Gastrocnemius medialis (tissue), 4 donors: ENCODE measurements around the gene IRF2BP2. TPM values are rescaled to one million over a fixed set of nuclear protein-coding genes. Genes with fewer than 3 reads are reported as not detected.
"Not testable (repeated sequence)": the region's sequence is repeated elsewhere in the genome, so short reads cannot be mapped to it uniquely, and the experiment has no call there.

ENCODE experiments used
- ATAC-seq, 2 donors: fragments of 150-250 bp; one replicate each; pipeline ENCODE4 v1.9.1; 2016
- DNase-seq, 2 donors: peaks; one replicate each; pipeline ENCODE4 v3.0.0-alpha.2; 2019
- H3K27ac ChIP-seq, 4 donors: fragments of 200-600 bp; sonication (generic); 1 replicate in 1 of 4; 2 replicates in 3 of 4; pipeline ENCODE4 v1.5.1; 2016 to 2018; ENCODE audit warnings: mild to moderate bottlenecking in 2 of 4, moderate library complexity in 1 of 4
- H3K27me3 ChIP-seq, 3 donors: fragments of 200-600 bp; sonication (generic) in 2 of 3; 1 replicate in 1 of 3; 2 replicates in 2 of 3; pipeline versions ENCODE4 v1.5.1 to v1.6.0; 2016 to 2019; ENCODE audit warnings: mild to moderate bottlenecking in 1 of 3, moderate library complexity in 1 of 3
- H3K36me3 ChIP-seq, 2 donors: fragments of 200-600 bp; sonication (generic) in 1 of 2; one replicate each; pipeline ENCODE4 v1.5.1; 2017 to 2018
- H3K4me1 ChIP-seq, 2 donors: fragments of 200-600 bp; sonication (generic) in 1 of 2; one replicate each; pipeline ENCODE4 v1.5.1; 2016 to 2017; ENCODE audit warnings: mild to moderate bottlenecking in 2 of 2
- H3K4me3 ChIP-seq, 4 donors: fragments of 200-600 bp; sonication (generic) in 3 of 4; 1 replicate in 1 of 4; 2 replicates in 3 of 4; pipeline ENCODE4 v1.5.1; 2016 to 2019; ENCODE audit warnings: mild to moderate bottlenecking in 2 of 4
- H3K9me3 ChIP-seq, 3 donors: fragments of 200-600 bp; sonication (generic) in 2 of 3; 1 replicate in 1 of 3; 2 replicates in 2 of 3; pipeline ENCODE4 v1.5.1; 2016 to 2019
- POLR2A ChIP-seq, 2 donors: fragments of 450-650 bp; IDR thresholded peaks; one replicate each; pipeline ENCODE4 v1.6.1; 2017; ENCODE audit warnings: antibody characterized with exemption in 2 of 2, mild to moderate bottlenecking in 2 of 2, moderate library complexity in 2 of 2
- in situ Hi-C, 4 donors: fragments of 200-750 bp; cut with MboI; loops; one replicate each; pipeline versions ENCODE4 v1.15.0 to v1.8.0; 2017; ENCODE audit warnings: low sequenced_read_pairs in 4 of 4
- intact Hi-C: fragments of 100-400 bp; cut with DNase I; formaldehyde crosslinking; loops from one replicate; pipeline ENCODE4 v1.15.1; 2023; ENCODE audit warnings: low total_unique reads
- total RNA-seq, 4 donors: library from RNA; depleted of rRNA; stranded (reverse); fragments of >200 nt; gene quantifications; one replicate each; pipeline versions ENCODE4 v1.1.0 to v1.2.3, GENCODE V29; 2016
- TF ChIP-seq, protein P1 (sequence below), 5 experiments: fragments of 450-650 bp in 3 of 5; fragments of 200-600 bp in 2 of 5; sonication (generic) in 2 of 5; IDR thresholded peaks in 4 of 5; conservative IDR thresholded peaks in 1 of 5; 1 replicate in 4 of 5; 2 replicates in 1 of 5; pipeline ENCODE4 v1.5.1; 2016 to 2019; ENCODE audit warnings: antibody characterized with exemption in 5 of 5, mild to moderate bottlenecking in 3 of 5, moderate library complexity in 3 of 5

Gene IRF2BP2
- total RNA-seq, 4 donors from 2014 or later = 32.2 to 92.0 (median 52.2) TPM

DNA sequence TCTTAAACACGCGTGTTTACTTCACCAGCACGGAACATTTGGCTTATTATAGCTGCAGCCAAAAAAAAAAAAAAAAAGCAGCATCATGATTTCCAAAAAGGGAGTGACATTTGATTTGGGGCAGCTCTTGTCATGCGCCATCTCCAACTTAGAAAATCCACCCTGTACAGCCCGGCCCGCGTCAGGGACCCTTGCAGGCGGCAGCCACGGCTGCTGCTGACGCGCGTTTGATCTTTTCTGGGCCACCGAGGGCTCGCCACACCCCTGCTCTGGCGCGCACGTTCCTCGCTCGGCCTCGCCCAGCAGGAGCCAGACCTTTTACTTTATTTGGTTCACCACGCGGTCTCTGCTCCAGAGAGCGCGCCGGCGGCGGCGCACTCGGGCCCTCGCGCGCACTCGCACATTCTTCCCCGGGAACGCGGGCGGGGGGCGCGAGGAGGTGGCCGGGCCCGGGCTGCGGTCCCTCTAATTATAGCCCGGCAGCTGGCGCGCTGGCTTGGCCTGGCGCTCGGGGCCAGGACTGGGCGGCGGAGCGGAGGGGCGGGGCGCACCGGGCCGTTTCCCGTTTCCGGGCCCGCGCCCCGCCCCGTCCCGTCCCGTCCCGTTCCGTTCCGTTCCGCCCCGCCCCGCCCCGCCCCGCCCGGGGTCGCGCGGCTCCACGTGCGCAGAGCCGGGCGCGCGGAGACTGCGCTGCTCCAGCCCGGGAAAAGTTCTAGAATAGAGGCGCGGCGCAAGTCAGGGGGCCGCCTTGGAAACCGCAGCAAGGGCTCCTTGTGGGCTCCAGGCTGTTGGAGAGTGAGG is 10.2 kb downstream of the IRF2BP2 start:
- Histone ChIP-seq H3K9me3 (no peaks in the 10 kb centered on the region), H3K4me1 (peaks cover 56 to 57% of the 10 kb centered on the region in 2 donors), H3K36me3 (no peaks in the 10 kb centered on the region), H3K27ac (peak overlapping the region; percentile 98), H3K27me3 (no peaks in the 10 kb centered on the region), H3K4me3 (peak overlapping the region; percentile 55 to 60 (median 56))
- ATAC-seq (peak; percentile 66 to 69), DNase-seq (peak; percentile 84 to 94)
- intact Hi-C loops (loop anchor here (1.0 kb wide), 2 partner anchors 69 to 101 kb away; no protein-coding TSS in a partner anchor), in situ Hi-C loops (loop anchor here (5.0 to 25.0 kb wide), 8 partner anchors 65 to 495 kb away; no protein-coding TSS in a partner anchor)
- TF ChIP-seq, protein P1, sequence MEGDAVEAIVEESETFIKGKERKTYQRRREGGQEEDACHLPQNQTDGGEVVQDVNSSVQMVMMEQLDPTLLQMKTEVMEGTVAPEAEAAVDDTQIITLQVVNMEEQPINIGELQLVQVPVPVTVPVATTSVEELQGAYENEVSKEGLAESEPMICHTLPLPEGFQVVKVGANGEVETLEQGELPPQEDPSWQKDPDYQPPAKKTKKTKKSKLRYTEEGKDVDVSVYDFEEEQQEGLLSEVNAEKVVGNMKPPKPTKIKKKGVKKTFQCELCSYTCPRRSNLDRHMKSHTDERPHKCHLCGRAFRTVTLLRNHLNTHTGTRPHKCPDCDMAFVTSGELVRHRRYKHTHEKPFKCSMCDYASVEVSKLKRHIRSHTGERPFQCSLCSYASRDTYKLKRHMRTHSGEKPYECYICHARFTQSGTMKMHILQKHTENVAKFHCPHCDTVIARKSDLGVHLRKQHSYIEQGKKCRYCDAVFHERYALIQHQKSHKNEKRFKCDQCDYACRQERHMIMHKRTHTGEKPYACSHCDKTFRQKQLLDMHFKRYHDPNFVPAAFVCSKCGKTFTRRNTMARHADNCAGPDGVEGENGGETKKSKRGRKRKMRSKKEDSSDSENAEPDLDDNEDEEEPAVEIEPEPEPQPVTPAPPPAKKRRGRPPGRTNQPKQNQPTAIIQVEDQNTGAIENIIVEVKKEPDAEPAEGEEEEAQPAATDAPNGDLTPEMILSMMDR (IDR thresholded peaks at IDR 0.05 in 4 of 5, conservative IDR thresholded peaks at IDR 0.05 in 1 of 5) = peak in 1 of 5 experiments; percentile 46
- TF ChIP-seq POLR2A (IDR thresholded peaks at IDR 0.05) = peak; percentile 76 to 89

DNA sequence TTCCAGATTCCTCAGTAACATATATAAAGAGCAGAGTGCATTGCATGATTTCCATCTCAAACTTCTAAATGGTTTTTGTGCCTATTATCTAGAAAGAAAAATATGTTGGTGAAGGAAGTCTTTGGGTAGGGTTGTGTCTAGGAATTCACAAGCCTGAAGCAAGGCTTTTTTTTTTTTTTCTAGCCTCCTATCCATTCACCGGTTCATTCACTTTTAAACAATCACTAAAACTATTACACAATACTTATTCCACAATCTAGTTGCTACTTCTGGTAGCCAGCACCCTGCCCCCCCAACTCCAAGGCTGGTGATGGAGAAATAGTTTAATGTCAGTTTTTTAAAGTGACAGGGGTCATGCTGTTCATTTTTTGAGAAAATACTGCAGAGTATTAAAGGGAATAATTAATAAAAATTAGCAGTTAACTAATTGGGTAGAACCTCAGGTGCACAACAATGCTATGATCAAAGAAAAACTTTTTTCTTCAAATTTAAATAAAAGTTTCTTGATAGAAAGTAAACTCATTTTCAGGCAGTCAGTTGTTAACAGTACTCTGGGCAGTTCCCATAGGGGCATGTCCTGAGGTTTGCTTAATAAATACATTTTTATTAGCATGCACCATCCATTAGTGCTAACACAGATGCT is 10.9 kb downstream of the IRF2BP2 start:
- TF ChIP-seq, protein P1 (IDR thresholded peaks at IDR 0.05 in 4 of 5, conservative IDR thresholded peaks at IDR 0.05 in 1 of 5) = no peak
- TF ChIP-seq POLR2A (IDR thresholded peaks at IDR 0.05) = no peak
- peak in 1 of 2 donors; percentile 8 for ATAC-seq
- H3K9me3 ChIP-seq = no peaks in the 10 kb centered on the region
- DNase-seq = peak in 1 of 2 donors; percentile 68
- H3K4me1 ChIP-seq = peaks cover 49 to 56% of the 10 kb centered on the region in 2 donors
- in situ Hi-C loops (loop anchor here (5.0 to 10.0 kb wide), 7 partner anchors 64 to 496 kb away; no protein-coding TSS in a partner anchor), intact Hi-C loops (loop anchor here (1.0 kb wide), 1 partner anchor 100 kb away; no protein-coding TSS in a partner anchor)
- H3K27ac ChIP-seq = peak overlapping the region; percentile 98
- peak overlapping the region; percentile 55 to 60 (median 56) for H3K4me3 ChIP-seq
- no peaks in the 10 kb centered on the region for H3K36me3 ChIP-seq
- H3K27me3 ChIP-seq = no peaks in the 10 kb centered on the region

DNA sequence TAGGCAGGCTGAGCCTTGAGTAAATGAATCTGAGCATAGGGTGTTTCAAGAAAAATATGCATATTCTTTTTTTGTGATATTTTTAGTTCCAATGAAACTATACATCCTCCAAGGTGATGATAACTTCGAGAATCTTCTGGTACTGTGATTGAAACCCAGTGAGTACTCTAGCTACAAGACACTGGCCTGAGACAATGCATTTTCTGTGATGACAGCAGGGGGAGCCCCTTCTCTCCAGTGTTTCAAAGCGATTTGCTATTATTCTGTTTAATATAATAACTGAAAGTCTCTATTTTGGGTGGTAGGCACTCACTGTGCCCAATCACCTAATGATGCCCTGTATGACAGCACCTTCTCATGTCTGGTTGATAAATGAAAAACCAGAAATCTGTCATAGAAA is 12.1 kb downstream of the IRF2BP2 start:
- peaks cover 37 to 44% of the 10 kb centered on the region in 2 donors for H3K4me1 ChIP-seq
- in situ Hi-C loops (loop anchor here (5.0 to 10.0 kb wide), 7 partner anchors 63 to 497 kb away; no protein-coding TSS in a partner anchor), intact Hi-C loops (no loop called here)
- H3K27ac ChIP-seq = peak overlapping the region; percentile 98
- no peaks in the 10 kb centered on the region for H3K27me3 ChIP-seq
- H3K9me3 ChIP-seq = no peaks in the 10 kb centered on the region
- DNase-seq (no peak), ATAC-seq (no peak)
- H3K36me3 ChIP-seq = no peaks in the 10 kb centered on the region
- TF ChIP-seq, protein P1 (IDR thresholded peaks at IDR 0.05 in 4 of 5, conservative IDR thresholded peaks at IDR 0.05 in 1 of 5) = peak; percentile 48 to 71 (median 58)
- no peak for TF ChIP-seq POLR2A (IDR thresholded peaks at IDR 0.05)
- no peak overlapping the region for H3K4me3 ChIP-seq

DNA sequence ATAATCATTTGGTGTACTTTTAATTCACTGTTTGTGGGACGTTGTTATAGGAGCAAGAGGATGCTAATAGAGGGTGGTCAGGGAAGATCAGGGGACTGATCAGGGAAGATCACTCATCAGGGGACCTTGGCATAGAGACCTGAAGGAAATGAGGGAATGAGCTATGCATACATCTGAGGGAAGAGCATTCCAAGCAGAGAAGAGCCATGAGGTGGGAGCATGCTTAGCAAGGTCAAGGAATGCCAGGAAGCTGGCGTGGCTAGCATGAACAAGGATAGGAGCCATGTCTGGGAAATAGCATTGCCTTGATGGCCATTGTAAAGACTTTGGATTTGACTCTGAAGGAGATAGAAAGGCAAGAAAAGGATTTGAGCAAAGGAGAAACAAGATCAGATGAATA is 14.1 kb downstream of the IRF2BP2 start:
- peaks cover 17 to 24% of the 10 kb centered on the region in 2 donors for H3K4me1 ChIP-seq
- ATAC-seq (no peak), DNase-seq (no peak)
- no peak overlapping the region for H3K27ac ChIP-seq
- H3K9me3 ChIP-seq = no peaks in the 10 kb centered on the region
- intact Hi-C loops (no loop called here), in situ Hi-C loops (loop anchor here (5.0 to 10.0 kb wide), 7 partner anchors 61 to 499 kb away; no protein-coding TSS in a partner anchor)
- no peaks in the 10 kb centered on the region for H3K27me3 ChIP-seq
- H3K4me3 ChIP-seq = no peak overlapping the region
- TF ChIP-seq, protein P1 (IDR thresholded peaks at IDR 0.05 in 4 of 5, conservative IDR thresholded peaks at IDR 0.05 in 1 of 5) = no peak
- TF ChIP-seq POLR2A (IDR thresholded peaks at IDR 0.05) = no peak
- H3K36me3 ChIP-seq = no peaks in the 10 kb centered on the region

DNA sequence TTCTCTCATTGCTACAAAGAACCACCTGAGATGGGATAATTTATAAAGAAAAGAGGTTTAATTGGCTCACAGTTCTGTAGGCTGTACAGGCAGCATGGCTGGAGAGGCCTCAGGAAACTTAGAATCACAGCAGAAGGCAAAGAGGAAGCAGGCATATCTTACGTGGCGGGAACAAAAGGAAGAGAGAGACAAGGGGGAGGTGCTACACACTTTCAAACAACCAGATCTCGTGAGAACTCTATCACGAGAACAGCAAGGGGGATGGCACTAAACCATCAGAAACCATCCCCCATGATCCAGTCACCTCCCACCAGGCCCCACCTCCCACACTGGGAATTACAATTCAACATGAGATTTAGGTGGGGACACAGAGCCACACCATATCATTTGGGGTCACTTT is 15.4 kb downstream of the IRF2BP2 start:
- in situ Hi-C loops = loop anchor here in 3 of 4 donors (10.0 kb wide), 5 partner anchors 60 to 500 kb away; no protein-coding TSS in a partner anchor
- DNase-seq, H3K27ac ChIP-seq, H3K36me3 ChIP-seq, intact Hi-C loops, H3K4me3 ChIP-seq, H3K27me3 ChIP-seq, ATAC-seq, H3K9me3 ChIP-seq: not testable (repeated sequence)
- H3K4me1 ChIP-seq = peaks cover 17% of the 10 kb centered on the region in 2 donors
